ENCODE data around the gene CMSS1. TPM values are rescaled to one million over a fixed set of nuclear protein-coding genes. Genes with fewer than 3 reads are reported as not detected.

Gene CMSS1
- total RNA-seq, 1 experiment from 2014 or later: 117 TPM

GRCh38 chr3:99809565-99809964, 8.1 kb upstream of the CMSS1 start:
- H3K4me3 Mint-ChIP-seq (ENCODE audit: unreplicated experiment): no peak overlapping the region
- H3K36me3 Mint-ChIP-seq (ENCODE audit: insufficient read depth, unreplicated experiment): peaks cover 6% of the 10 kb centered on the region
- no peak for DNase-seq (ENCODE audit: unreplicated experiment)
- intact Hi-C loops (cut with micrococcal nuclease): loop anchor here (5.0 kb wide), 2 partner anchors 697 to 787 kb away; no protein-coding TSS in a partner anchor
- ChIA-PET POLR2A (interaction anchor here (0.9 kb wide), 1 partner anchor 20 kb away, joined by 3 read pairs; no protein-coding TSS in a partner anchor), CTCF (interaction anchor here (0.6 to 3.5 kb wide), 14 partner anchors 9 to 815 kb away, joined by 3 to 30 read pairs (median 4); no protein-coding TSS in a partner anchor)
- H3K9me3 Mint-ChIP-seq (ENCODE audit: unreplicated experiment): peaks cover 8% of the 10 kb centered on the region
- H3K27ac Mint-ChIP-seq (ENCODE audit: low read depth, unreplicated experiment): no peak overlapping the region
- no TSS peak for BruUV-seq (replicated peaks)
- H3K27me3 Mint-ChIP-seq (ENCODE audit: insufficient read depth, unreplicated experiment): no peaks in the 10 kb centered on the region
- no peaks in the 10 kb centered on the region for H3K4me1 Mint-ChIP-seq (ENCODE audit: insufficient read depth, unreplicated experiment)
- TF ChIP-seq CTCF (IDR thresholded peaks at IDR 0.05; ENCODE audit: unreplicated experiment): no peak

GRCh38 chr3:99810403-99810802, 7.3 kb upstream of the CMSS1 start:
- peaks cover 6% of the 10 kb centered on the region for H3K36me3 Mint-ChIP-seq (ENCODE audit: insufficient read depth, unreplicated experiment)
- no peak overlapping the region for H3K27ac Mint-ChIP-seq (ENCODE audit: low read depth, unreplicated experiment)
- DNase-seq (ENCODE audit: unreplicated experiment): no peak
- H3K9me3 Mint-ChIP-seq (ENCODE audit: unreplicated experiment): peaks cover 6% of the 10 kb centered on the region
- TF ChIP-seq CTCF (IDR thresholded peaks at IDR 0.05; ENCODE audit: unreplicated experiment): no peak
- CTCF ChIA-PET: interaction anchor here (0.5 to 3.5 kb wide), 4 partner anchors 13 to 787 kb away, joined by 3 to 15 read pairs (median 4); no protein-coding TSS in a partner anchor
- no peak overlapping the region for H3K4me3 Mint-ChIP-seq (ENCODE audit: unreplicated experiment)
- no peaks in the 10 kb centered on the region for H3K27me3 Mint-ChIP-seq (ENCODE audit: insufficient read depth, unreplicated experiment)
- intact Hi-C loops (cut with micrococcal nuclease): no loop called here
- peaks cover 2% of the 10 kb centered on the region for H3K4me1 Mint-ChIP-seq (ENCODE audit: insufficient read depth, unreplicated experiment)
- POLR2A ChIA-PET: interaction anchor here (0.7 kb wide), 1 partner anchor 1061 kb away, joined by 3 read pairs; no protein-coding TSS in a partner anchor
- BruUV-seq (replicated peaks): no TSS peak

GRCh38 chr3:99817047-99817436, 620 bp upstream of the CMSS1 start:
- BruUV-seq (replicated peaks): TSS peak; percentile 89
- CTCF ChIA-PET: interaction anchor here (0.6 to 1.5 kb wide), 5 partner anchors 14 to 800 kb away, joined by 3 to 5 read pairs (median 4); no protein-coding TSS in a partner anchor
- no peak for DNase-seq (ENCODE audit: unreplicated experiment)
- peaks cover 18% of the 10 kb centered on the region for H3K4me1 Mint-ChIP-seq (ENCODE audit: insufficient read depth, unreplicated experiment)
- no peaks in the 10 kb centered on the region for H3K9me3 Mint-ChIP-seq (ENCODE audit: unreplicated experiment)
- POLR2A ChIA-PET: interaction anchor here (0.6 to 2.1 kb wide), 9 partner anchors 9 to 1927 kb away, joined by 3 to 11 read pairs (median 4); partner anchors contain the start of gene TBC1D23
- H3K36me3 Mint-ChIP-seq (ENCODE audit: insufficient read depth, unreplicated experiment): peaks cover 10% of the 10 kb centered on the region
- TF ChIP-seq CTCF (IDR thresholded peaks at IDR 0.05; ENCODE audit: unreplicated experiment): no peak
- peak overlapping the region; percentile 95 for H3K4me3 Mint-ChIP-seq (ENCODE audit: unreplicated experiment)
- no peaks in the 10 kb centered on the region for H3K27me3 Mint-ChIP-seq (ENCODE audit: insufficient read depth, unreplicated experiment)
- intact Hi-C loops (cut with micrococcal nuclease): no loop called here
- peak overlapping the region; percentile 99 for H3K27ac Mint-ChIP-seq (ENCODE audit: low read depth, unreplicated experiment)

GRCh38 chr3:99818818-99819217, 1.2 kb downstream of the CMSS1 start:
- CTCF ChIA-PET: interaction anchor here (0.5 to 1.5 kb wide), 2 partner anchors 138 to 435 kb away, joined by 3 to 4 read pairs; no protein-coding TSS in a partner anchor
- Mint-ChIP-seq H3K4me1 (ENCODE audit: insufficient read depth, unreplicated experiment) (peaks cover 23% of the 10 kb centered on the region), H3K9me3 (ENCODE audit: unreplicated experiment) (no peaks in the 10 kb centered on the region), H3K27me3 (ENCODE audit: insufficient read depth, unreplicated experiment) (no peaks in the 10 kb centered on the region), H3K4me3 (ENCODE audit: unreplicated experiment) (peak overlapping the region; percentile 95), H3K36me3 (ENCODE audit: insufficient read depth, unreplicated experiment) (peaks cover 10% of the 10 kb centered on the region), H3K27ac (ENCODE audit: low read depth, unreplicated experiment) (peak overlapping the region; percentile 99)
- no TSS peak for BruUV-seq (replicated peaks)
- intact Hi-C loops (cut with micrococcal nuclease): no loop called here
- DNase-seq (ENCODE audit: unreplicated experiment): no peak
- TF ChIP-seq CTCF (IDR thresholded peaks at IDR 0.05; ENCODE audit: unreplicated experiment): no peak
- POLR2A ChIA-PET: interaction anchor here (1.3 kb wide), 1 partner anchor 10 kb away, joined by 4 read pairs; no protein-coding TSS in a partner anchor

Measured in MCF 10A (cell line).